ES-I3 (cell line): ENCODE measurements around the gene AKNA.

ENCODE experiments used
- H3K36me3 ChIP-seq: 2 replicates; pipeline ENCODE4 v1.6.1; 2013; ENCODE audit warnings: mild to moderate bottlenecking, low read length, control low read depth, moderate library complexity; ENCODE audit not compliant: insufficient read depth
- H3K4me1 ChIP-seq: 2 replicates; pipeline ENCODE4 v1.6.1; 2013; ENCODE audit warnings: mild to moderate bottlenecking, control low read depth, low read length; ENCODE audit not compliant: insufficient read depth
- H3K9ac ChIP-seq: 2 replicates; pipeline ENCODE4 v1.6.1; 2013; ENCODE audit warnings: low read depth, mild to moderate bottlenecking, low read length, moderate library complexity
- H3K9me3 ChIP-seq: 2 replicates; pipeline ENCODE4 v1.6.1; 2013; ENCODE audit warnings: mild to moderate bottlenecking, low read length, moderate library complexity; ENCODE audit not compliant: control insufficient read depth, insufficient read depth

The AKNA gene

GRCh38 chr9:114408645-114409044 is 20.9 kb upstream of the AKNA start:
- H3K36me3 ChIP-seq, result no peaks in the 10 kb centered on the region
- no peaks in the 10 kb centered on the region for H3K9me3 ChIP-seq
- H3K9ac ChIP-seq, result no peak overlapping the region
- peaks cover 20% of the 10 kb centered on the region for H3K4me1 ChIP-seq

GRCh38 chr9:114407889-114408288 is 20.1 kb upstream of the AKNA start:
- peaks cover 14% of the 10 kb centered on the region for H3K4me1 ChIP-seq
- H3K9ac ChIP-seq, result no peak overlapping the region
- no peaks in the 10 kb centered on the region for H3K36me3 ChIP-seq
- no peaks in the 10 kb centered on the region for H3K9me3 ChIP-seq

- Histone ChIP-seq H3K36me3 (no peaks in the 10 kb centered on the region), H3K9ac (no peak overlapping the region), H3K9me3 (no peaks in the 10 kb centered on the region), H3K4me1 (peaks cover 15% of the 10 kb centered on the region)
These were observed 18.7 kb upstream of the AKNA start for GRCh38 chr9:114406441-114406840.

GRCh38 chr9:114405294-114406034 is 17.7 kb upstream of the AKNA start:
- Histone ChIP-seq H3K9me3 (no peaks in the 10 kb centered on the region), H3K36me3 (no peaks in the 10 kb centered on the region), H3K4me1 (peaks cover 14% of the 10 kb centered on the region), H3K9ac (no peak overlapping the region)

GRCh38 chr9:114404531-114404930 is 16.7 kb upstream of the AKNA start:
- Histone ChIP-seq H3K9me3 (no peaks in the 10 kb centered on the region), H3K36me3 (no peaks in the 10 kb centered on the region), H3K4me1 (peaks cover 22% of the 10 kb centered on the region)

GRCh38 chr9:114403153-114403756 is 15.5 kb upstream of the AKNA start:
- Histone ChIP-seq H3K4me1 (peaks cover 12% of the 10 kb centered on the region; the same call in 1 of the 2 replicates), H3K9me3 (no peaks in the 10 kb centered on the region), H3K9ac (no peak overlapping the region), H3K36me3 (no peaks in the 10 kb centered on the region)

More at GRCh38 chr9:114404531-114404930, 16.7 kb upstream of the AKNA start:
- H3K9ac ChIP-seq, result no peak overlapping the region

GRCh38 chr9:114401344-114401743 is 13.6 kb upstream of the AKNA start:
- Histone ChIP-seq H3K9me3 (no peaks in the 10 kb centered on the region), H3K4me1 (peaks cover 12% of the 10 kb centered on the region; the same call in 1 of the 2 replicates), H3K9ac (no peak overlapping the region), H3K36me3 (no peaks in the 10 kb centered on the region)

GRCh38 chr9:114400772-114401171 is 13.0 kb upstream of the AKNA start:
- Histone ChIP-seq H3K4me1 (peaks cover 16% of the 10 kb centered on the region), H3K36me3 (no peaks in the 10 kb centered on the region), H3K9ac (no peak overlapping the region), H3K9me3 (no peaks in the 10 kb centered on the region)

GRCh38 chr9:114400219-114400618 is 12.4 kb upstream of the AKNA start:
- Histone ChIP-seq H3K4me1 (peaks cover 22% of the 10 kb centered on the region), H3K36me3 (no peaks in the 10 kb centered on the region), H3K9me3 (no peaks in the 10 kb centered on the region), H3K9ac (no peak overlapping the region)

GRCh38 chr9:114399381-114399780 is 11.6 kb upstream of the AKNA start:
- no peaks in the 10 kb centered on the region for H3K36me3 ChIP-seq
- no peaks in the 10 kb centered on the region for H3K9me3 ChIP-seq
- H3K4me1 ChIP-seq, result peaks cover 25% of the 10 kb centered on the region
- H3K9ac ChIP-seq, result no peak overlapping the region

- peaks cover 25% of the 10 kb centered on the region for H3K4me1 ChIP-seq
- H3K9ac ChIP-seq, result peak overlapping the region; percentile 64
- no peaks in the 10 kb centered on the region for H3K9me3 ChIP-seq
- no peaks in the 10 kb centered on the region for H3K36me3 ChIP-seq
These were observed 10.2 kb upstream of the AKNA start for GRCh38 chr9:114397848-114398605.

- Histone ChIP-seq H3K9me3 (no peaks in the 10 kb centered on the region), H3K36me3 (no peaks in the 10 kb centered on the region), H3K4me1 (peaks cover 25% of the 10 kb centered on the region), H3K9ac (peak overlapping the region; percentile 64)
These were observed 9.6 kb upstream of the AKNA start for GRCh38 chr9:114397219-114397847.

GRCh38 chr9:114396558-114397218 is 8.9 kb upstream of the AKNA start:
- Histone ChIP-seq H3K4me1 (peaks cover 25% of the 10 kb centered on the region), H3K9me3 (no peaks in the 10 kb centered on the region), H3K9ac (peak overlapping the region; percentile 64; the same call in 1 of the 2 replicates), H3K36me3 (no peaks in the 10 kb centered on the region)

- Histone ChIP-seq H3K9ac (no peak overlapping the region; the same call in 1 of the 2 replicates), H3K4me1 (peaks cover 22% of the 10 kb centered on the region)
These were observed 8.0 kb upstream of the AKNA start for GRCh38 chr9:114395768-114396167.

More at GRCh38 chr9:114395768-114396167, 8.0 kb upstream of the AKNA start:
- H3K9me3 ChIP-seq, result no peaks in the 10 kb centered on the region
- no peaks in the 10 kb centered on the region for H3K36me3 ChIP-seq
